Uterus (tissue), 4 donors: Measurements from ENCODE around the gene SPP2. TPM values are rescaled to one million over a fixed set of nuclear protein-coding genes. Genes with fewer than 3 reads are reported as not detected.

ENCODE experiments used
- DNase-seq, 2 donors: peaks; one replicate each; pipeline ENCODE4 v3.0.0-alpha.2; 2019 to 2020
- H3K27ac ChIP-seq, 2 donors: fragments of 200-600 bp; sonication (generic); 1 replicate in 1 of 2; 2 replicates in 1 of 2; pipeline ENCODE4 v1.5.1; 2016 to 2018
- H3K27me3 ChIP-seq, 2 donors: fragments of 200-600 bp; sonication (generic); one replicate each; pipeline ENCODE4 v1.5.1; 2018 to 2019; ENCODE audit warnings: control low read depth in 1 of 2
- H3K36me3 ChIP-seq, 2 donors: fragments of 200-600 bp; sonication (generic); one replicate each; pipeline ENCODE4 v1.5.1; 2019; ENCODE audit warnings: control low read depth in 1 of 2
- H3K4me1 ChIP-seq, 2 donors: fragments of 200-600 bp; sonication (generic); one replicate each; pipeline ENCODE4 v1.5.1; 2018 to 2019; ENCODE audit warnings: control low read depth in 1 of 2
- H3K4me3 ChIP-seq, 2 donors: fragments of 200-600 bp; sonication (generic); 1 replicate in 1 of 2; 2 replicates in 1 of 2; pipeline ENCODE4 v1.5.1; 2018 to 2019; ENCODE audit warnings: mild to moderate bottlenecking in 1 of 2
- H3K9me3 ChIP-seq, 2 donors: fragments of 200-600 bp; sonication (generic); one replicate each; pipeline ENCODE4 v1.5.1; 2019; ENCODE audit warnings: control low read depth in 1 of 2
- CTCF ChIP-seq, 4 experiments: fragments of 200-600 bp in 2 of 4; fragments of 450-650 bp in 2 of 4; sonication (generic) in 2 of 4; IDR thresholded peaks; one replicate each; pipeline ENCODE4 v1.5.1; 2016 to 2019; ENCODE audit warnings: antibody characterized with exemption in 4 of 4, mild to moderate bottlenecking in 2 of 4, moderate library complexity in 1 of 4
- POLR2A ChIP-seq, 2 donors: fragments of 450-650 bp; IDR thresholded peaks; one replicate each; pipeline ENCODE4 v1.6.1; 2016; ENCODE audit warnings: antibody characterized with exemption in 2 of 2, mild to moderate bottlenecking in 1 of 2, moderate library complexity in 1 of 2
- intact Hi-C: fragments of 100-400 bp; cut with DNase I; formaldehyde crosslinking; loops from one replicate; pipeline ENCODE4 v1.15.1; 2023; ENCODE audit warnings: low total_unique reads
- total RNA-seq, 4 donors: library from RNA; depleted of rRNA in 3 of 4; stranded (reverse); fragments of >200 nt in 3 of 4; gene quantifications; one replicate each; pipeline versions ENCODE4 v1.1.0 to v1.2.4, GENCODE V29; 2014 to 2023
- donor health status: DM: yes; HTN: yes; CAD: no.

SPP2 gene
- total RNA-seq, 4 donors from 2014 or later = 1.3 TPM; not detected in 3

- no peaks in the 10 kb centered on the region for H3K4me1 ChIP-seq
- no peaks in the 10 kb centered on the region for H3K36me3 ChIP-seq
- TF ChIP-seq CTCF (IDR thresholded peaks at IDR 0.05) = no peak
- no peak for TF ChIP-seq POLR2A (IDR thresholded peaks at IDR 0.05)
- H3K9me3 ChIP-seq = no peaks in the 10 kb centered on the region
- intact Hi-C loops = no loop called here
- no peak overlapping the region for H3K27ac ChIP-seq
- DNase-seq = no peak
- H3K27me3 ChIP-seq = no peaks in the 10 kb centered on the region
- no peak overlapping the region for H3K4me3 ChIP-seq
Observed at GRCh38 chr2:234033885-234034284, 16.6 kb upstream of the SPP2 start.

- DNase-seq = no peak
- no peaks in the 10 kb centered on the region for H3K36me3 ChIP-seq
- no peaks in the 10 kb centered on the region for H3K4me1 ChIP-seq
- no peak for TF ChIP-seq CTCF (IDR thresholded peaks at IDR 0.05)
- TF ChIP-seq POLR2A (IDR thresholded peaks at IDR 0.05) = no peak
- no peaks in the 10 kb centered on the region for H3K27me3 ChIP-seq
- no peak overlapping the region for H3K4me3 ChIP-seq
- intact Hi-C loops = no loop called here
- no peak overlapping the region for H3K27ac ChIP-seq
- no peaks in the 10 kb centered on the region for H3K9me3 ChIP-seq
Observed at GRCh38 chr2:234038076-234038802, 12.3 kb upstream of the SPP2 start.

- TF ChIP-seq CTCF (IDR thresholded peaks at IDR 0.05) = no peak
- no peak for TF ChIP-seq POLR2A (IDR thresholded peaks at IDR 0.05)
Observed at GRCh38 chr2:234044157-234044556, 6.3 kb upstream of the SPP2 start.

GRCh38 chr2:234046521-234046920 is 4.0 kb upstream of the SPP2 start:
- DNase-seq = no peak
- TF ChIP-seq POLR2A (IDR thresholded peaks at IDR 0.05) (no peak), CTCF (IDR thresholded peaks at IDR 0.05) (no peak)

More at GRCh38 chr2:234044157-234044556, 6.3 kb upstream of the SPP2 start:
- Histone ChIP-seq H3K4me3 (no peak overlapping the region), H3K27ac (no peak overlapping the region), H3K9me3 (peaks cover 0 to 4% of the 10 kb centered on the region in 2 donors), H3K4me1 (no peaks in the 10 kb centered on the region), H3K36me3 (no peaks in the 10 kb centered on the region), H3K27me3 (no peaks in the 10 kb centered on the region)
- intact Hi-C loops = no loop called here
- no peak for DNase-seq

GRCh38 chr2:234047361-234047760 is 3.1 kb upstream of the SPP2 start:
- peaks cover 0 to 4% of the 10 kb centered on the region in 2 donors for H3K9me3 ChIP-seq
- H3K36me3 ChIP-seq = no peaks in the 10 kb centered on the region
- H3K4me1 ChIP-seq = no peaks in the 10 kb centered on the region
- intact Hi-C loops = no loop called here
- no peak overlapping the region for H3K4me3 ChIP-seq
- no peaks in the 10 kb centered on the region for H3K27me3 ChIP-seq
- no peak overlapping the region for H3K27ac ChIP-seq
- TF ChIP-seq POLR2A (IDR thresholded peaks at IDR 0.05) (no peak), CTCF (IDR thresholded peaks at IDR 0.05) (no peak)
- DNase-seq = no peak

More at GRCh38 chr2:234046521-234046920, 4.0 kb upstream of the SPP2 start:
- no peak overlapping the region for H3K27ac ChIP-seq
- intact Hi-C loops = no loop called here
- no peak overlapping the region for H3K4me3 ChIP-seq
- H3K36me3 ChIP-seq = no peaks in the 10 kb centered on the region
- H3K27me3 ChIP-seq = no peaks in the 10 kb centered on the region
- no peaks in the 10 kb centered on the region for H3K4me1 ChIP-seq
- H3K9me3 ChIP-seq = peaks cover 0 to 4% of the 10 kb centered on the region in 2 donors
